Stimulated activated CD8-positive, alpha-beta memory T cell treated with anti-CD3 and anti-CD28 coated beads, Interleukin-12 subunit alpha, Interleukin-12 subunit beta, amount 100 ng/mL, for 24 hours (primary cell): ENCODE results near the gene TOX2.
"Not testable (repeated sequence)": the region's sequence is repeated elsewhere in the genome, so short reads cannot be mapped to it uniquely, and the experiment has no call there.

Experiments used
- DNase-seq: peaks from one replicate; pipeline ENCODE4 v3.0.0-alpha.2; 2020; ENCODE audit errors: extremely low read depth

The TOX2 gene

DNA sequence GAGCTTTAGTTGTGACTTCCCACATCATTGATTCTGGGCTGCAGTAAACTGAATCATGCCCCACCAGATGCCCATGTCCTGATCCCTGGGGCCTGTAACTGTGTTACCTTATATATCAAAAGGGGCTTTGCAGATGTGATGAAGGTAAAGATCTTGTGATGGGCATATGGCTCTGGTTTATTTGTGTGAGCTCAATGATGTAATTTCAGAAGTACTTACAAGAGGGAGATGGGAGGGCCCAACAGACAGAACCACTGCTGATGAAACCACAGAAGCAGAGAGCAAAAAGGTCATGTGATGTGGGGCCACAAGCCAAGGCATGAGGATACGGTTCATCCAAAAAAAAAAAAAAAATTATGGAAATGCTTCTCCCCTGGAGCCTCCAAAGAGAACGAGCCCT lies 118.7 kb downstream of the TOX2 start:
- no peak for DNase-seq

DNA sequence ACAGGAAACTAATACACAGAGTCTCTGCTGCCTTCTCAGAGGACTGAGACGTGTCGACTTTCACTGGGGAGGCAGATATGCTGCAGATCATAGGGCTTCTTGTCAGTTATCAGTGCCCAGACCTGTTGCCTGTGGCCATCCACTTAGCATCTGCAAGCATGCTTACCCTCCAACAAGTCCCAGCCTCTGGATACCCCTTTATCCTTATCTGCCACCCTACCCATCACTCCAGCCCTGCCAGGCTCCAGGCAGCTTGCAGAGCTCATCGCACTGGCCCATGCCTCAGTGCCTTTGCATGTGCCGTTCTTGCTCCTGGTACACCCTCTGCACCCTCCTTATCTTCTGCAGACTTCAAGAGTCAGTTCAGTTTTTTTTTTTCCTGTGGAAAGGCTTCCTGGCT lies 119.2 kb downstream of the TOX2 start:
- no peak for DNase-seq

DNA sequence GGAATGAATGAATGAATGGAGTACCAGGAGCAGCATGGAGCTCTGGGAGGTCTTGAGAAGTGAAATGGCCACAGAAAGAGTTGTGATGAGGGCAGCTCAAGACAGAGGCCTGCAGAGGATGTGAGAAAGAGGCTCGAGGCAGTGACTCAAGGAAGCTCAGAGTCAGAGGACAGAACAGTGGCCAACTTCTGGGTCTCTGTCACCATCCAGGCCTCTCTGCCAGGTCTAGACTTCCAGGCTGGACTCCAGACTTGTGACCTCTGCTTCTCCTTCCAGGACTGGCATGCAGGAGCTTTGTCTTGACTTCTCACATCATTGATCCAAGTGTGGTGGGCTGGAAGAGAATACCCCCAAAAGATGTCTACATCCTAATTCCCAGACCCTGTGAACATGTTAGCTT lies 119.8 kb downstream of the TOX2 start:
- no peak for DNase-seq

DNA sequence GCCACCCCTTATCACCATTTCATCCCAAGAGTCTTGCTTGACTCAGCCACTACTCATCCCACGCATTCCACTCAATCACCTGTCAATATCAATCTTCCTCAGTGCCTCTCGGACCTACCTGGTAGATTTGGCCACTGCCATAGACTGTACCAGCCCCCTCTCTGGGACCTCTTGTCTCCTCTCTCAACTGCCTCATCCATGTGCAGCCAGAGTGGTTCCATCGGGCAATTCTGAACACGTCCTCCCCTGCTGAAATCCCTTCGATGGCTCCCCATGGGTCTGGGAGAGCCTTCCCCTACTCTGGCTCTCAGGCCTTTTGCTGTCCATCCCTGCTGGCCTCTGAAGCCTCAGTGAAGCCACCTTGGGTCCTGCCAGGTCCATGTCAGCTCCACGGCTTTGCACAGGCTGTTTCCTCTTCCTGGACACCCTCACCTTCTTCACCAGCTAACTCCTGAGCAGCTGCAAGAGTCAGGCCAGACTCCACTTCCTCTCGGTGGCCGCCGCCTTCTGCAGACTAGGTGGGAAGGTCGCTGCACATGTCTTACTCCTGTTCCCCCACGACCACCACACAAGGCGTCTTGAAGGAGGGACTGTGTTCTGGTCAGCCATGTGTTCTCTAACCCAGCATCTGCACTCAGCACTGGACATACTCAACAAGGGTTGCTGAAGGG lies 120.4 kb downstream of the TOX2 start:
- DNase-seq: no peak

DNA sequence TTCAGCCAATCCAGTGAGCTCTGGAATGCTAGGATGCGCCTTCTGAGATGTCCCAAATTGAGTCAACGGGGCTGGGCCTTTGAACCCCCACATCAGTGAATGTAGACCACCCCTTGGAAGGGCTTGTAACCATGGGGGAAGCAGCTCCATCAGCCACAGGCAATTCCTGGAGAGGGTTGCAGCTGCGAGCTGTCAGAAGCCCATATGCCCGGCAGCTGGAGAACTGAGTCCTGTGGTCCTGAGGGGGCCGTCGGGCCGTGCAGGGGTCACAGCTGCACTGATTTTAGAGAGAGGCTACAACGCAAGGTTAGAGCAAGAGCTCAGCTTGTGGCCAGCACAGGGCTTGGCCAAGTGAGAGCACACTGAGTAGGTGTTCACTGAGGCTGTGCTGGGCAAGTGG lies 121.3 kb downstream of the TOX2 start:
- no peak for DNase-seq

DNA sequence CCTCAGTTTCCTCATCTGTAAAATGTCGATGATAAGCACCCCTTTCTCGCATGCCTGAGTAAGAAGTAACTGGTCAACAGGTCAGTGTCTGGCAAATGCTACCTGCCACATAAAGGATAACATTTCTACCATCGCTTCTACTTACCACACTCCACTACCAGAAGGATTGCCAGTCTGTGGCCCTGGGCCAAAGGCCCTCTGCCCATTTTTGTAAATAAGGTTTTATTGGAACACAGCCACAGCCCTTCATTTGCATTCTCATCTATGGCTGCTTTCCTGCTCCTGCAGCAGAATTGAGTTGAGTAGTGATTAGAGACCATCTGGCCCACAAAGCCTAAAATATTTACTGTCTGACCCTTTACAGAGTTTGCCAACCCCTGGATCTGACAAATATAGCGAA lies 121.8 kb downstream of the TOX2 start:
- no peak for DNase-seq

DNA sequence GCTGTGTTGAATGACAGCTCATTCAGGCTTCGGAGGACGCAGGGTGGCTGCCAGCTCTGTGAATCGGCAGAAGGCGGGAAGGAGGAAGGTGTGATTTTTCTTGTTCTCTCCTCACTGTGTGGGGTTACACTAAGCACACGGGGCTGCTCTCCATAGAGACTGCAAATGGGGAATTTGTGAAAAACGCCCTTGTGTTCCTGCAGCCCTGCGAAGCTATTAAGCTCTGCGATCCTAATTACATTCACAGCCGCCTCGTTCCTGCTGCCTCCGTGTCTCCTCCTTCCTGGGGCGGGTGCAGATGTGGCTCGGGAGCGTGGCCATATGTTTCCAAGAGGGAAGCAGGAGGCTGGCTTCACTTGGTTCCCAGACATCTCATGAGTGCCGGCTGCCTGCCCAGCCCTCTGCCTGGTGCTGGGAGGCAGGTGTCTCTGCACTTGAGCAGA lies 124.0 kb downstream of the TOX2 start:
- DNase-seq: no peak

DNA sequence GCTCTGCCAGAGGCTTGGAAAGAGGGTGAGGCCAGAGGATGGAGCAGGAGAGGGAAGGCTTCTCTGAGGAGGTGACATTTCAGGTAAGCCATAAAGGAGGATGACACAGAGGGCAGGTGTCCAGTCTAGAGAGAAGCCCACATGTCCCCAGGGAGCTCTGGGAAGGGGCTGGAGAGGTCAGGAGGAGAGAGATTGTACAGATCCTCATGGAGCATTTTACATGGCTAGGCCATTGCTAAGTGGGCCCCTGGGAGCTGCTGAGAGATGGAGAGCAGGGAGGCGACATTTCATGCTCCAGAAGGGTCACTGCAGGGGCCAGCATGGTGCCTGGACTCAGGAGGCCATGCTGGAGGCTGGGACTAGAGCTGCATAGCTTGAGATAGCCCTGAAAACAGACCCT lies 124.5 kb downstream of the TOX2 start:
- no peak for DNase-seq

DNA sequence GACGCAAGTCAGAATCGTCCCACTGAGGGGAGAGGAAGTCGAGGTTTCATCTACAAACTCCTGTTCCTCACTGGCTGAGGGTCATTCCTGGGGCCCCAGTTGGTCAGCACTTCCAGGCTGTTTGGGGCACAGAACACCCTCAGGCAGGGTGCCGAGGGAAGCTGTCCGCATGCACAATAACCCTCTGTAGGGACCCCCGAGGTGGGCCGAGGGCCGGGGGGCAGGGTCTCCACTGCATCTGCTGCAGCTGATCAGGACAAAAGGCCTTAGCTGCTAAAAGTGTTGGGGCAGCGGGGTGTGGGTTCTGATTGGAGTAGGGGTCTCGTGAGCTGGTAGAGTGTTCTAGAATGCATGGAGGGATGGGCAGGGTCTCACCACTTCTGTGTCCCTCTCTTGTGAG lies 125.1 kb downstream of the TOX2 start:
- no peak for DNase-seq

DNA sequence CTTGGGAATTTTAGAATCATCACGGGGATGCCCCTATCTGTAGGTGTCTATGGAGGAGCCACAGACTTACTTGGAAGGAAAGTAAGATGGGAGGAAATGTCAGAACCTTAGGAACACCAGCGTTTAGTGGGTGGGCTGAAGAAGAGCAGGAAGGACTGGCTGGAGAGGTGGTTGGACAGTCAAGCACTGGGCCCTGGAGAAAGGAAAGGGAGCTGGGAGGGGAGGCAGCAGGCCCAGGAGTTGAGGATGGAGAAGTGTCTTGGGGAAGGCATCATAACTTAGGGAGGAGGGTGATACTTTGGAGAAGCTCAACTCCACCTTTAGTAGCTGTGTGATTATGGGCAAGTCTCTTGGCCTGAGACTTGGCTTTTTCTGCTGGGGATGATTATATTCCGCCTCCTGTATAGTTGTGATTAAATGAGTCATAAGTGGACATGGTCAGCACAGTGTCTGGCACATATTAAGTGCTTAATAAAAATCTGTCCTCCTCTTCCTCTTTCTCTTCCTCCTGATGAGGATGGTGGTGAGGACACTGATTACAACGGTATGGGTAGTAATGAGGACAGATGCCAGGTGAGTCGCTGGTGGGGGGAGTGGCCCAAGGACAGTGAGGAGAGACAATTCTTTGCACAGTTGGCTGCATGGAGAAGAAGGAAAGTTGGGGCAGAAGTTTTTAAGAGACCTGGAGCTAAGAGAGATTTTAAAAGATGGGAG lies 125.7 kb downstream of the TOX2 start:
- no peak for DNase-seq

DNA sequence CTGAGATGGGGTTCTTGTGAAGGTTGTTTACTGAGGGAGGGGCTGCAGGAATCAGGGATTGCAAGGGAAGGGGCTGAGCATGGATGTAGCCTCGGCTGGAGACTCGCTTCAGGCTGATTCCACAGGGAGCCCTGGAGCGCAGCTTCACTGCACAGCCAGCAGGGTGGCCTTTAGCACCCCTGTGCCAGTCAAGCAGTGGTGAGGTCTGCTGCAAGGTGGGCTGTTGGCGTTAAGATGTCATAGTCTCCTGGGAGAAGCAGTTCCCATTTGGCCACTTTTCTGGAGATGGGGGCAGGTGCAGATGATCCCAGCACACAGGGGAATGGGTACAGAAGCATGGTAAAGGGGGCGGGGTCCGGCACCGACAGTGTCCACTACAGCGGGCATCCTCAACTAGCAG lies 126.3 kb downstream of the TOX2 start:
- no peak for DNase-seq

DNA sequence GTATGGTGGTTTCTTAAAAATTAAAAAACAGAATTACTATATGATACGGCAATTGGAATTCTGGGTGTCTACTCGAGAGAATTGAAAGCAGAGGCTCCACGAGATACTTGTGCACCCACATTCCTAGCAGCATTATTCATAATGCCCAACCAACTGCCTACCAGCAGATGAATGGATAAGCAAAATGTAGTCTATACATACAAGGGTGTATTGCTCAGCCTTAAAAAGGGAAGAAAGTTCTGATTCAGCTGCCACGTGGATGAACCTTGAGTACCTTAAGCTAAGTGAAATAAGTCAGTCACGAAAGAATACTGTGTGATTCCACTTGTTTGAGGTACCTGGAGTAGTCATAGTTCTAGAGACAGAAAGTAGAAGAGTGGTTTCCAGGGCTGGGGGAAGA lies 130.1 kb downstream of the TOX2 start:
- not testable (repeated sequence) for DNase-seq

DNA sequence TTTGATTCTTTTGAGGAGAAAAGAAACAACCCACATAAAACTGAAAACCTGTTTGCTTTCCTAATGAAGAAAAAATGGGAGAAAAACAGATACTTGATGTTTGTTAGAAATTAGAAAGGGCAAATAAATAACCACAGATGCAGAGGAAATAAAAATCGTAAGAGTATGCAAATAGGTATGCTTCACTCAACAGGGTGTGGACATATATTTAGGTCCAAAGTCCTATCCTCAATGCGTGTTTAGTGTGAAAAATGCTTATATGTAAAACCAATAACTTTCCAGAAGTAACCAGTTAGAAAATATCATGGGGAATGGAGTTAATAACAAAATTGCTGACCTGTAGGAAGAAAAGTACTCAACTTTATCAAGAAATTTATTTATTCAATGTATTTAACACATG lies 135.7 kb downstream of the TOX2 start:
- DNase-seq: no peak

DNA sequence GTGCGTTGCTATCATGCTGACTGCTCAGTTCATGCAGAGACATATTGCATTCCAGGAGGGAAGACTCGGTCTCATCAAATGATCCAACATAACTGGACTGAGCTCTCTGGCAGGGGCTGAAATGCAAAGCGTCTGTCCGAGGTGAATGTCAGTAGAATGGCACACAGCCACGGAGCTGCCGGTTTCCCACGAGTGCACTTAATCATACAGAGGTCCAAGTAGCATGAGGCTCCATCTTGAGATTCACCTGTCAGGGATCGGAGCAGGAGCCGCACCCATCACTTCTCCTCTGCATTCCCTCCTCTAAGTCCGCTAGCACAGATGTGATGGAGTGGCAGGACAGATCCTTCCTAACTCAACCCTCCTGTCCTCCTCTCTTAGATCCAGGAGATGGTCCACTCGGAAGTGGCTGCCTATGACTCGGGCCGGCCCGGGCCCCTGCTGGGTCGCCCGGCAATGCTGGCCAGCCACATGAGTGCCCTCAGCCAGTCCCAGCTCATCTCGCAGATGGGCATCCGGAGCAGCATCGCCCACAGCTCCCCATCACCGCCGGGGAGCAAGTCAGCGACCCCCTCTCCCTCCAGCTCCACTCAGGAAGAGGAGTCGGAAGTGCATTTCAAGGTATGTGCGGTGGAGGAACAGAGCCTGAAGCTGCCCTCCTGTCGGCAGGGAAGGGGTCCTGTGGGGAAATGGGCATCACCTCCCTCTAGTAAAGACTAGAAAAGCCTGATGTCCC lies 136.4 kb downstream of the TOX2 start:
- DNase-seq: no peak

DNA sequence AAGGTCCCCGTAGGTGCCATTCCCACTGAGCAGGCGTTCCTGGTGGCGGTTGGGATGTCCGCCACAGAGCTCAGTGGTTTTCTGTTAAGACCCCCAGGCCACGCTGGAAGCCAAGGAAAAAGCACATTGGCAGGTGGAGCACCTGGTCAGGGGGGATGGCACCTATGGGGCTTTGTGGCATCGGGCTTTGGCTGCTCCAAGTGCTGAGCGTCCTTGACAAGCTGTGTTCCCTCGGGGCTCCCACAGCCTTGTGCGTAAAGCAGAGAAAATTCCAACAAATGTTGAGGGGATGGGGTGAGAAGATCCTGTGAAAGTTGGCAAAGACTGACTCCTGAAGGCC lies 137.0 kb downstream of the TOX2 start:
- no peak for DNase-seq

DNA sequence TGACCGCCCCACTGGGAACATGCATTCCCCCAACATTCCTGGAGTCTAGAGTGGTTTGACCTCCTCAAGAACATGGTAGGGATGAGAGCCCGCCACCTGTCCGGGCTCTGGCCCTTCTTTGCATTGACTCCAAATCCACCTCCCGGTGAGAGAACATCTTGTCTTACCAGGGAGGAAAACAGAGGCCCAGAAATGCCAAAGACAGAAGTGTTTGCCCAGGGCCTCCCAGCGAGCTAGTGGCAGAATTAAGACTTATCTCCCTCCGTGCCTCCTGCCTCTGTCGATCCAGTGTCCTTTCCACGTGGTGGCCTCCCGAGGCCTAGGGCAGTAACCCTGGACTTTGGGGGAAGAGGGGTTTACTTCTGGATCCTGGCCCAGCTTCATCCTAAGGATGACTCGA lies 137.5 kb downstream of the TOX2 start:
- DNase-seq: no peak

DNA sequence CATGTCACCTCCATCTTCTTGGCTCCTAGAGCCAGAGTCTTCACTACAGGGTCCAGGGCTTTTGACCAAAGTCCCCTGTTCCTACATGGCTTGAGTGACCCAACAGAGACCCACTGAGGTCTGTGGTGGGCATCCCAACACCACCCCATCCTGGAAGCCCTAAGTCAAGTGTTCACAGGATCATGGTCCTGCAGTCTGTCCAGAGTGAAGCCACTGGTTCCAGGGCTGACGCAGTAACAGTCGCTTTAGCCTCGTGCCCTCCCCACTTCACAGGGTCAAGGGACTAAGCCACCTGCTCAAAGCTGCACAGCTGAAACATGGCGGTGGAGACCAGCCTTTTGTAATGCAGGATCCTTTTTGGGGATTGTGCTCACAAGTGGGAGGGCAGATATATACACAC lies 138.4 kb downstream of the TOX2 start:
- DNase-seq: no peak

DNA sequence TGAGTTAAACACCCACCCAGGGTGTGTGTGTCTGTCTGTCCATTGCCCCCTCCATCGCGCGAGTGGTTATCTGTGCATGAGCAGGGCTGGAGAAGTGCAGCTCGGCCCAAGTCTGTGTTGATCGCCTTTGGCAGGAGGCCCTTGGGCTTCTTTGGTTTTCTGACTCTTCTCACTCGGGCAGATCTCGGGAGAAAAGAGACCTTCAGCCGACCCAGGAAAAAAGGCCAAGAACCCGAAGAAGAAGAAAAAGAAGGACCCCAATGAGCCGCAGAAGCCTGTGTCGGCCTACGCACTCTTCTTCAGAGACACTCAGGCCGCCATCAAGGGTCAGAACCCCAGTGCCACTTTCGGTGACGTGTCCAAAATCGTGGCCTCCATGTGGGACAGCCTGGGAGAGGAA lies 139.5 kb downstream of the TOX2 start:
- DNase-seq: no peak

DNA sequence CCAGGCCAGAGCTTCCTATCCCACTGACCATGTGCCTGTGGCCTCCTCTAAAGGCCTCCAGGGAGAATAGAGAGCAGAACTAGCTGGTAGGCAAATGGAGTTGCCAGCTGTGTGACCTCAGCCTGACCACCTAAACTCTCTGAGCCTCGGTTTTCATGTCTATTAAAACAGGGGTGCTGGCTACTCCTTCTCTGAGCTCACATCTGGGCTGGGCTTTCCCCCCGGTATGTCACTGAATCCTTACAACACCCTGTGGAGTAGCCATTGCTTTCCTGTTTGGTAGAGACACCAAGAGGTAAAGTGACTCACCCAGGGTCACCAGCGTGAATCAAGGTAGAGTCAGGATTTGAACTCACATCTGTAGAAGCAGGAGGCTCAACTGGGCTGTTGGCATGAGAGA lies 140.2 kb downstream of the TOX2 start:
- DNase-seq: no peak

DNA sequence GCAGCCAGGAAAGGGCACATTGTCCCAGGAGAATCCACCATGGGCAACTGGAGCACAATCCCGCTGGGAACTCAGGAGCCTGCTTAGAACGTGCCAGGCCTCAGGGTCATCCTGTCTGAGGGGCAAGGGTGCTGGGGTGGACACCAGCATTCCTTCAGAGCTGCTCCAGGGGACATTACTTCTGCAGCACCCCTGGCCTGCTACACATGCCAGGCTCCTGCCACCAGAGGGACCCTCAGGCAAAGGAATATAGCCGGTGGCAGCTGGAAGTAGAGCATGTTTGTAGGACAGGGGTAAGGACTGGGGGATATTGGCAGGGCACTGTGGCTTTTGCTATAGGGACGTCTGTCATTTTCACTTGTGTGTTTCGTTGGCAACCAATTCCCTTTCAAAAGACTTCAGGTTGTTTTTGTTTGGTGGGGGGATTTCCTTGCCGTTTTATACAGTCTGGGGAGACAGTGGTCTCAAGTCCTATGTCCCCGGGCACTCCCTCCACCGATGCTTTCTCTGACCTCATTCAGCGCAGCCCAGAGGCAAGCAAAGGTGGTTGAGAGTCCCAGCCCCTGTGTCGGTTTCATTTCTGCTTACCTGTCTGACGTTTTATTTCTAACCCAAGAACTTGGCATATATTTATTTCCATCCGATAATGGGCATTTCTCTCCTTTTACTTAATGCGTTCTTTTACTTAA lies 141.5 kb downstream of the TOX2 start:
- DNase-seq: no peak

DNA sequence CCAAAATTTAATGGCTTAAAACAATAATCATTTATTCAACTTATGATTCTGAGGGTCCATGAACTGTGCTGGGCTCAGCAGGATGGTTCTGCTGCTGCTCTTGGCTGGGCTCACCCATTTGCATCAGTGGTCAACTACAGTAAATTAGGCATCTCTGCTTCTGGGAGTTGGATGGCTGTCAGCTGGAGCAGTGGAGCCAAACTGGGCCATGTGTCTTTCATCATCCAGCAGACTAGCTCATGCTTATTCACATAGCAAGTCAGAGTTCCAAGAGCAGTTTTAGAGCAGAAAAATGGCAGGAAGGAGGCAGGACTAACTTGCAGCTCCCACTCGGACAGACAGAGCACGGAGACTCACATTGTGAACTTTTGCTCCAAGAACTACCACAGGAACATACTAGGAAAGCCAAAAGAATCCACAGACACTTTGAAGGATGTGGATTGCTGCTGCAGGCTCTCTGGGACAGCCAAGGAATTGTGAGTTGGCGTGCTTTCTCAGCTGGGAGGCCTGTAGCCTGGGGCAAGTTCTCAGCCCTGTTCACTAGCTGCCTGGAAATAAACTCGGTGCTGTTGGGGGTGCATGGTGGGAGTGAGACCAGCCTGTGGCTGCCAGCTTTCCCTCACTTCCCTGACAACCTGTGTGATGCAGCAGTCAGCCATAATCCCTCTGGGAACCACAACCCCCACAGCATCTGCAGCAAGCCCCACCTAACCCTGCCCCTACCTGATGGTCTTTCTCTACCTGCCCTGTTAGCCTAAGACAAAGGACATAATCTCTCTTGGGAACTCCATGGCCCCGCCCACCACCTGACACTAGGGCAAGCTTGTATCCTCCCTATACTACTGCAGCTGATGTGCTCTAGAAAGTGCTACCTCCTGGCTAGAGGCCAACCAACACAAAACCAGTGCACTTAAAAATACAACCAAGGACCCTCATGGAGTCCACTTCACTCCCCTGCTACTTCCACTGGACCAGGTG lies 143.3 kb downstream of the TOX2 start:
- DNase-seq: no peak
